ENCODE results near the gene UMODL1. TPM values are rescaled to one million over a fixed set of nuclear protein-coding genes. Genes with fewer than 3 reads are reported as not detected.

The UMODL1 gene
- total RNA-seq, 1 experiment from 2014 or later = not detected

DNA sequence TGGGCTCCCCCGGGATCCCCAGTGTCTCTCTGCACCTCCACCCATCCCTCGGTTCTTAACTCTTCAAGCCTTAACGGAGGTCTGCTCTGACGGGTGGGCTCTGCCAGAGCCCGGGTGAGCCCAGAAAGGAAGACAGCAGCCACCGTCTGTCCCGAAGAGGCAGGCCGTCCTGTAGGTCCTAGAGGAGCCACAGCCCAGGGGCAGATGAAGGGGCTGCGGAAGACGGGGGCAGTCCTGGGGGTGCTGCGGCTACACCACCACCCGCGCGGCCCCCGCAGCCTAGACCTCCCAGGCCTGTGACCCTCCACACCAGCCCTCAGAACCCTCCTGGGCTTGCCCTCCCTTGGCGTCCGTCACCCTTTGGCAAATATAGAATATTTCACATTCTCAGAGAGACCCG lies 71.0 kb downstream of the UMODL1 start:
- BruUV-seq (replicated peaks) = no TSS peak
- ChIA-PET CTCF (no interaction called here), POLR2A (ENCODE audit: unreplicated experiment) (no interaction called here)
- TF ChIP-seq EZH2 (IDR thresholded peaks at IDR 0.05; ENCODE audit: low read depth) = no peak
- TF ChIP-seq, protein P1, sequence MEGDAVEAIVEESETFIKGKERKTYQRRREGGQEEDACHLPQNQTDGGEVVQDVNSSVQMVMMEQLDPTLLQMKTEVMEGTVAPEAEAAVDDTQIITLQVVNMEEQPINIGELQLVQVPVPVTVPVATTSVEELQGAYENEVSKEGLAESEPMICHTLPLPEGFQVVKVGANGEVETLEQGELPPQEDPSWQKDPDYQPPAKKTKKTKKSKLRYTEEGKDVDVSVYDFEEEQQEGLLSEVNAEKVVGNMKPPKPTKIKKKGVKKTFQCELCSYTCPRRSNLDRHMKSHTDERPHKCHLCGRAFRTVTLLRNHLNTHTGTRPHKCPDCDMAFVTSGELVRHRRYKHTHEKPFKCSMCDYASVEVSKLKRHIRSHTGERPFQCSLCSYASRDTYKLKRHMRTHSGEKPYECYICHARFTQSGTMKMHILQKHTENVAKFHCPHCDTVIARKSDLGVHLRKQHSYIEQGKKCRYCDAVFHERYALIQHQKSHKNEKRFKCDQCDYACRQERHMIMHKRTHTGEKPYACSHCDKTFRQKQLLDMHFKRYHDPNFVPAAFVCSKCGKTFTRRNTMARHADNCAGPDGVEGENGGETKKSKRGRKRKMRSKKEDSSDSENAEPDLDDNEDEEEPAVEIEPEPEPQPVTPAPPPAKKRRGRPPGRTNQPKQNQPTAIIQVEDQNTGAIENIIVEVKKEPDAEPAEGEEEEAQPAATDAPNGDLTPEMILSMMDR (conservative IDR thresholded peaks at IDR 0.05) = no peak
- no peak overlapping the region for H3K27ac ChIP-seq
- intact Hi-C loops (cut with micrococcal nuclease; ENCODE audit: unreplicated experiment) = no loop called here
- no peak overlapping the region for H3K4me2 ChIP-seq
- no peaks in the 10 kb centered on the region for H3F3A ChIP-seq (ENCODE audit: insufficient read depth, low read depth)
- no peaks in the 10 kb centered on the region for H3K36me3 ChIP-seq (ENCODE audit: low read depth)
- no peaks in the 10 kb centered on the region for H3K27me3 ChIP-seq (ENCODE audit: insufficient read depth, low read depth)
- no peaks in the 10 kb centered on the region for H4K20me1 ChIP-seq (ENCODE audit: insufficient read depth)
- DNase-seq = no peak
- no peaks in the 10 kb centered on the region for H3K9me3 ChIP-seq (ENCODE audit: insufficient read depth, low read depth)
- H3K79me2 ChIP-seq (ENCODE audit: low read depth) = no peaks in the 10 kb centered on the region
- no peaks in the 10 kb centered on the region for H3K9me2 ChIP-seq (ENCODE audit: insufficient read depth)
- H2AFZ ChIP-seq = no peak overlapping the region
- H3K4me3 ChIP-seq = no peak overlapping the region
- H3K4me1 ChIP-seq (replicated peaks; ENCODE audit: insufficient read depth) = no peaks in the 10 kb centered on the region

- no TSS peak for BruUV-seq (replicated peaks)
- Histone ChIP-seq H3K27ac (no peak overlapping the region), H3K79me2 (ENCODE audit: low read depth) (no peaks in the 10 kb centered on the region), H3K36me3 (ENCODE audit: low read depth) (no peaks in the 10 kb centered on the region), H3K9me2 (ENCODE audit: insufficient read depth) (no peaks in the 10 kb centered on the region), H3K27me3 (ENCODE audit: insufficient read depth, low read depth) (no peaks in the 10 kb centered on the region), H3K4me2 (no peak overlapping the region), H4K20me1 (ENCODE audit: insufficient read depth) (no peaks in the 10 kb centered on the region), H2AFZ (no peak overlapping the region), H3K9me3 (ENCODE audit: insufficient read depth, low read depth) (no peaks in the 10 kb centered on the region), H3K4me3 (no peak overlapping the region), H3K4me1 (replicated peaks; ENCODE audit: insufficient read depth) (no peaks in the 10 kb centered on the region), H3F3A (ENCODE audit: insufficient read depth, low read depth) (no peaks in the 10 kb centered on the region)
- no peak for DNase-seq
- ChIA-PET CTCF (no interaction called here), POLR2A (ENCODE audit: unreplicated experiment) (no interaction called here)
- intact Hi-C loops (cut with micrococcal nuclease; ENCODE audit: unreplicated experiment) = no loop called here
- TF ChIP-seq, protein P1 (conservative IDR thresholded peaks at IDR 0.05) = no peak
- TF ChIP-seq EZH2 (IDR thresholded peaks at IDR 0.05; ENCODE audit: low read depth) = no peak
Measured at GRCh38 chr21:42142627-42143026, 71.5 kb downstream of the UMODL1 start.

DNA sequence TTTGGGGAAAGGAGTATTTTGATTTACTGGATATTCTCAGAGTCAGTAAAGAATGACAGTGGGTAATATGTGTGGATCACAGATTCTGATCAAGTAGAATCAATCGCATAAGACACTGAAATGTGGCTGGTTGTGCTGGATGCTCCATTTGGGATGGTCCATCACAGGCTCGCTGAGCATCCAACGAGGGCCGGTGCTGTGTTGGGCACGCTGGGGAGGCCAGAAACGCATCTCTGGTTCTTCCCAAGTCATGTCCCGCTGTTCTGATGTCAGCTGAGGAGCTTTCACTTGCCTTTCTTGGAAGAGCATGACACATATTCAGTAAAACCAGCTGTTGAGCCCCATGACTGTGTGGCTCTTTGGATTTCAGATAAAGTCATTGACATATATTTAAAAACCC lies 72.0 kb downstream of the UMODL1 start:
- Histone ChIP-seq H3K9me2 (ENCODE audit: insufficient read depth) (no peaks in the 10 kb centered on the region), H4K20me1 (ENCODE audit: insufficient read depth) (no peaks in the 10 kb centered on the region), H2AFZ (no peak overlapping the region), H3K36me3 (ENCODE audit: low read depth) (no peaks in the 10 kb centered on the region), H3K27ac (no peak overlapping the region), H3K4me1 (replicated peaks; ENCODE audit: insufficient read depth) (no peaks in the 10 kb centered on the region), H3K79me2 (ENCODE audit: low read depth) (no peaks in the 10 kb centered on the region), H3F3A (ENCODE audit: insufficient read depth, low read depth) (no peaks in the 10 kb centered on the region), H3K4me2 (no peak overlapping the region), H3K9me3 (ENCODE audit: insufficient read depth, low read depth) (no peaks in the 10 kb centered on the region), H3K27me3 (ENCODE audit: insufficient read depth, low read depth) (no peaks in the 10 kb centered on the region), H3K4me3 (no peak overlapping the region)
- no peak for DNase-seq
- ChIA-PET POLR2A (ENCODE audit: unreplicated experiment) (no interaction called here), CTCF (no interaction called here)
- BruUV-seq (replicated peaks) = no TSS peak
- TF ChIP-seq, protein P1 (conservative IDR thresholded peaks at IDR 0.05) = no peak
- TF ChIP-seq EZH2 (IDR thresholded peaks at IDR 0.05; ENCODE audit: low read depth) = no peak
- intact Hi-C loops (cut with micrococcal nuclease; ENCODE audit: unreplicated experiment) = no loop called here
